ENCODE data around the gene TMEM86A.

The TMEM86A gene

DNA sequence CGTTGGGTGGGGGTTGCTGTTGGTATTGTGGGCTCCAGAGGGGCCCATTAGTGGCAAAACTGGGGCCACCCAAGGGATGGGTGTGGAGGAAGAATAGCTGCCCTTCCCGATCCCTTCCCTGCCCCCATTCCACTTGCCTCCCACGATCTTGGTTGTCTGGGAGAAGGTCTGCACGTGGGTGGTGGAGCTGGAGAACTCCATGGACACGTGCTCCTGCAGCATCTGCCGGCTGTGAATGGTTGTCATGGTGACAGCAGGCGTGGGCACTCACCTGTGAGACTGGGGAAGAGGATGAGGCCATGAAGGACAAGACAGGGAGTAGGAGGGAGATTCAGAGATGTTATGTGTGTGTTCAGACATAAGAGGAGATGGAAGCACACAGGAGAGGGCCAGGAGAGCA lies 25.4 kb downstream of the TMEM86A start:
- no peak for DNase-seq (ENCODE audit: low read depth in 3 of 3)

DNA sequence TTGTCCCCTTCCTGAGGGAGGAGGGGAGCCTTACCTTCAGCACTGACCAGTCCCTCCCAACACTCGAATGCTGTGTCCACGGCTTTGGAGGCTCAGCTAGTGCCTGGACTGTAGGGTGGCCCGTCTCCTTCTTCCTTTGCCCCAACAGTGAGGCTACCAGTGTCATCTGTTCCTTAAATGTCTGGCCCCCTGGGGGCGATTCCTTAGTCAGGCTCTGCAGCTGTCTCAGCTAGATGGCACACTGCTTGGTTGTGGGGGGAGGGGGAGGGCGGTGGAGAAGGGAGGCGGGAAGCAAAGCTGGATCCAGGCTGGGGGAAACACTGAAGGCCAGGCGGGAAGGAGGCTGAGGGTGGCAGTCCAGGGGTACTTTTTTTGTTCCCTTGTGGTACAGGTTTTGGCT lies 27.5 kb downstream of the TMEM86A start, which contains the start of gene IGSF22:
TSS of gene IGSF22 (minus strand) at position 149 of the 400 bp plus-strand sequence. CDS start 1,952 bp downstream, outside the sequence.
- no peak for DNase-seq (ENCODE audit: low read depth in 3 of 3)

DNA sequence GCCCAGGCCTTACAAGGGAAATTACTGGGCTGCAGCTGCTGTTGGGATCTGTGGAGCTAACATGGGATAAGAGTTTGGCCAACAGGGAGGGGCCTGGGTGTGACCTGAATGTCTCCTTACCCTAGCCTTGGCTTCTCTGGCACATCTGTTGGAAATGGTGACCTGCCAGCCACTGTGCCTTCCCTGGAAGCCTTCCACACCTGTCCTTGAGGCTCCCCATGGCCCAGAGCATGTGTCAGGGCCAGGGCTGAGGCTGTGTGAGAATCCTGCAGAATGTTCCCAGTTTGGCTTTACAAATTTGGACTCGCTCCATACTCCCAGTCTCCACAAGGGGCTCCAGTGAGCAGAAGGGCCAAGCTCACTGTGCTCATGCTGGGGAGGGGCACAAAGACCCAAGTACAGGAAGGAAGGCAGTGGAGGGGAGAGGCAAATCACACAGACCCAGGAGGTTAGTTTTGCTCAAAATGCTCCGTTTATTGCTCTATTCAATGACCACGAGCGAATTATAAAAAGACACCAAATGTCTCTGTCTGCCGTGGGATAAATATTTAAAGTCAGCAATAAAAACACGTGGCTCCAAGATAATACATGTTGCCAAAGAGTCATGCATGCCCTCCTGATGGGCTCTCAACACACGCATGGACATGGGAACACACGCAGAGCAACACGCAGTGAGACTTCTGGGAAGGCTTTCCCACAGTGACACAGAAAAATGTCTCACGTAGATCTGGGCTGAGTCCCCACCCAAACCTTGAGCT lies 29.1 kb downstream of the TMEM86A start:
- DNase-seq (ENCODE audit: low read depth in 3 of 3): peak in 2 of 3 experiments; percentile 21 to 24

DNA sequence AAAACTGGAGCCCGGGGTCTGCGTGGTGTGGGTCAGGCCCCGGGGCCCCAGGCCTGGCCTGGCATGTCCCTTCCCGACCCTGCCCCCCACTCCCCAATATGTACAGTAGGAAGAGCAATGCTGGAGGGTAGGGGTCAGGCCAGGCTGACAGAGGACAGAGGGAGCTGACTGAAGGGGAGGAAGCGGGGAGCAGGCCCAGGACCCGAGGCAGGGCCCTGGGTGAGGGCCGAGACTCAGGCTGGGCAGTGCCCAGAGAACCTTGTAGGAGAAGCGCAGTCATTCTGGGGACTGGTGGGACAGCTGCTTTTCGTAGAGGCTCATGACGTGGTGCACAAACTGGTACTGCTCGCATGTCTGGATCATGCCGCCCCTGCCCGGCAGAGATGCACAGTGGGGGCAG lies 30.1 kb downstream of the TMEM86A start:
- no peak for DNase-seq (ENCODE audit: low read depth in 3 of 3)

DNA sequence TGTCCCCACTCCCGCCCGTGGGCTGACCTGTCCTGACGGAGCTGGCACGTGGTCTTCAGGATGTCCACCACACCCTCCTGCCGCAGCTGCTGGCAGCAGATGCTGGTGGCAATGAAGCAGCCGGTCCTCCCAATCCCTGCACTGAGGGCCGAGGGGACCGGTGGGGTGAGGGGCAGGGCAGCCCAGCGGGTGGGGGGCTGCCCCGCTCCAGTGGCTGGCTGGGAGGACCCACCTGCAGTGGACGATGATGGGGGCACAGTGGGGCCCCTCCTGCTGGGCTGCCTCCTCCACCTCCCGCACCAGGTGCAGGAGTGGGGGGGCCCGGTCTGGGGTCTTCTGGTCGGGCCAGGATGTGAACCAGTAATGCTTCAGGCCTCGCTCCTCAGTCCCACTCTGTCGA lies 30.8 kb downstream of the TMEM86A start:
- no peak for DNase-seq (ENCODE audit: low read depth in 3 of 3)

DNA sequence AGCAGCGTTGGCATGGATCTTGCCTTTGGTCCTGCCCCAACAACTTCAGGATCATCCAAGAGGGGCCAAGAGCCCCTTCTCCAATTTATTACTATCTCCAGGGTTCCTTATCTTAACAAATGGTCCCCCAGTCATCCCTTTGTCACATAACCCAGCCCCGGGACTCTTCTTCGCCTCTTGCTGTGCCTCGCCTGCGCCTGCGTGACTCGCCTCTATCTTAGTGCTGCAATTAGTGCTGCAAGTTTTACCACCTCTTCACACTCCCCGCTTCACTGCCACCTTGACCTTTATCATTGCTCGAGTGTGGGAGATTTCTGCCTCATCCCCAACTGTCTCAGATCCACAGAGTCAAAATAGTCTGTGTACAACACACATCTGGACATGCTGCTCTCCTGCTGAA lies 31.4 kb downstream of the TMEM86A start:
- no peak for DNase-seq (ENCODE audit: low read depth in 3 of 3)

DNA sequence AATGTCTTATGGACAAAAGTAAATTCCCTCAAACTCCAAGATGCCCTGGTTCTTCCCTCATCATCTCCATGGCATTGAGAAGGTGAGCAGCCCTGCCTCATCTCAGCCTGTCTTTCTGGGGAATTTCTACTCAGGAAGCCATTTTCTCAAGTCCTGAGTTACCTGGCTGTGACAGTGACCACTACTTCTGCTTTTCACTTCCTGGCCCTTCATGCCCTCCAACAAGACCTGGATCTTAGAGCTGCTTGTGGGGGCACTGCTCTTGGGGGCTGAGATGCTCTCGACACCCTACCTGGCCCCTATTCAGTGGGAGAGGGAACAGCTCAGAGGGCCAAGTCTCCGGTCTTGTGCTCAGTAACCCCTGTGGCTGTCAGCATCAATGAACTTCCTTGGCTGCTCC lies 32.9 kb downstream of the TMEM86A start:
- no peak for DNase-seq (ENCODE audit: low read depth in 3 of 3)

DNA sequence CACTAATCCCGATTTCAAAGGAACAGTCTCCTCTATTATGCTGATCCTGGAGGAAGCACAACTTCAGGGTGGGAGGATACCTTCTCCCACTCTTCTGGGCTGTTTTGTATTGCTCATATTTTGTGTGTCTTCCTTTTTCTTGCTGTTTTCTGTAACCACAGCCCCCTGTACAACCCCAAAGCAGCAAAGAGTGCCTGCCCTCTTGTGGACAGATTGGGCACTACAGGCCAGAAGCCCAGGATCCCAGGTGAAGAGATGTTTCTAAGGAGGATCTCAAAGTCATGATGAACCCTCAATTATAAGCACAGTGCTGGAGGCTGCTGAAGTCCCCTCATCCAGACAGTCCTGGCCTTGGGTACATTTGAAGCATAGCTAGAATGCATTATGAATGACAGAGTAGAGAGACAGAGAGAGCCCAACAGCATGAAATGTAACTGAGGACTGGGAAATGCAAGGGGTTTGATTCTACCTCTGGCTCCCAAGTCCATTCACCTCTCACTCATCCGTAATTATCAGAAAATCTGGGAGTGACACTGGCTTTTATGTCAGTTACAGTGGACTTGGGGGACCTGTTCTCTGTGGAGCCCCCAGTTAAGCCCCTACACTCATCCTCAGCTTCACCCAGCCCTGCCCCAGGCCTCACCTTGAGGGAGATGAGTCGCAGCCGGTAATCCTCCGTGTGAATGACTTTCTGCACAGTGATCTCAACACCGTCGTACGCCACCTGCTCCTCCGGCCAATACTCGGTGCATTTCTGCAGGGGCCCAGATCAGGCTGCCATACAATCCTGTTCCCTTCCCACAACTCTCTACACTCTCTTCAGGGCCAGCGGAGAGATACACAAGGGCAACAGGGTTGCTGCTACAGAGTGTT lies 33.6 kb downstream of the TMEM86A start:
- peak; percentile 50 to 62 (median 50) for DNase-seq (ENCODE audit: low read depth in 3 of 3)

DNA sequence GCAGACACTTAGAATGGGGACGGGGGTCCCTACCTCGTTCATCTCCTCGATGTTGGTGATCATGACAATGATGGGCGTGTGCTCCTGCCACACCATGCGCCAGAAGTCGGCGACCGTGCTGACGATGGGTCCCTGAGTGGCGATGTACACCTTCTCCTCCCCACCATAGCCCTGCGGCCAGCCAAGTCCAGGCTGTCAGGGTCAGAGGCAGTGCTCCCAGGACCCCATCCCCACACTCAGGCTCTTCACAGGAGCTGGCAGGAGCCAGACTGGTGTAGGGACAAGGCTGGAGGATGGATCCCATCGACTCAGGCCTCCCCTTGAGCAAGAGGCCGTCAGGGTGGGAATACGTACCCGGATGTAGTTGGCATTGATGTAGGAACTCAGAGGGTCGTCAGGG lies 34.6 kb downstream of the TMEM86A start:
- DNase-seq (ENCODE audit: low read depth in 3 of 3): no peak

DNA sequence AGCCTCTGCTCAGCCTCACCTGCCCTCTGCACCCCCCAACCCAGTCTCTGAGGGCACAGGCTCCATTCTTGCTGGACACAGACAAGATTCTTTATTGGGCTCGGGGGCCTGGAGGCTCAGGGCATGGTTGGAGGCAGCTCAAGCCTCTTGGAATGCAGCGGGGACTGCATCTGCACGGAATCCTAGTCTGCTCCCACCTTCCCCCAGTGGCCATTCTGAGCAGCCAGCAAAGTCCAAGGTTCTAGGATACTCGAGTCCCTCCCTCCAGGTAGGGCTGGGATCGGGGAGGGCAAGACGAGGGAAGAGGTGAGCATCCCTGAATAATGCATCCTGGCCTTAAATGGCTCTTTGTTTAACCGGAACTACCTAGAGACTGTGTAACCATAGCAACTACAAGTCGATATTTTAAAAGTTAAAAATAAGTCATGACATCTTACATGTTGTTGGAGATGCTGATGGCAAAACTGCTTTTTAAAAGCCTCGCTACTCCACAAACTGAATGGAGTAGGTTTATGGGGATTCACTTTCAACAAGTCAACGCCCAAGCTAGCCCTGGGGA lies 38.1 kb downstream of the TMEM86A start:
- no peak for DNase-seq (ENCODE audit: low read depth in 3 of 3)

DNA sequence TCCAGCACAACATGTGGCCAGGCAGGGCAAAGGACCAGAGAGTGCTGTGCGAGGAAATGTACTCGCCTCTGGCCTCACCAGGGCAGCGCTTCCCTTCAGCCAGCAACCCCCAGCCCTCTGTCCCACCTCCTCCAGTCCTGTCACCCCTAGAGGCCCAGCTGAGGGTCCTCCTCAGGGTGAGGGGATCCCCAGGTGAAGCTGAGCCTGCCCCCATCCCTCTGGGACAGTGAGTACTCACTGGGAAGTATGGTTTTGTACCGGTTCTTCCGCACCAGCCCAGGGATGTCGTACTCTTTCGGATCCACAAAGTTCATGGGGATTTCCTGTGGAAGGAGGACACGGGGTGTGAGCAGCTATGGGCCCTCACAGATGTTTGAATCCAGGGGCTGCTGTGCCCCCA lies 39.1 kb downstream of the TMEM86A start:
- no peak for DNase-seq (ENCODE audit: low read depth in 3 of 3)

DNA sequence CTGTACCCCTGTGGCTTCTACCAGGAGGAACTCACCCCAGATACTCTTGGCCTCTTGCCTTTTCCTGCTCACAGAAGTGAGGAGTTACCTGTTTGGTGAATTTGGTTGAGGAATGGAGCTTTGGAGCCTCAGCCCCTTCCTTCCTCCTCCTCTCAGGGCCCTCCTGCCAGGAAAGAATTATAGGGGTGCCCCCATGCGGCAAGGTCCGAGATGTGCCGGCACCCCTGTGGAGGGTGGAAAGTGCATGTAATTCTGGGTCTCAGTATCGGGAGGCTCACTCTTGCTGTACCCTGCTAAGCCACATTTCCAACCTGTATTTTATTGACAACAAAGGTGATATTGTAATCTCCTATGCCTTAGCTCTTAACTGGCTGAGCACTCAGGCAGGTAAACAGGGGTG lies 41.1 kb downstream of the TMEM86A start:
- DNase-seq (ENCODE audit: low read depth in 3 of 3): no peak

DNA sequence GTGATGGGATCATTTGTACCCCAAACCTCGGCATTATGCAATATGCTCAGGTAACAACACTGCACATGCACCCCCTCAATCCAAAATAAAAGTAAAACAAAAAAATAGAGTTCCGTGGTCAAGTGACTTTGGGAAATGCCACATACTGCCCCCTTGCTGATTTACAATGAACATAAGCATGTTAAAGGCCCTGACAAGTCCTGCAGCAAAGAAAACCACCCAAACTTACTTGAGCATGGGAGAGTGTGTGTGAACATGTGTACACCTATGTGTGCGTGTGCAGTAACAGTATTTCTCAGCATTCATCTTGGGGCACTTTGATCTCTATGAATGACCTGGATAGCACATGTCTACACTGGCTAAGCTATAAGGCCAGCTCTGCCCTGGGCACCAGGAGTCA lies 43.2 kb downstream of the TMEM86A start:
- DNase-seq (ENCODE audit: low read depth in 3 of 3): no peak

DNA sequence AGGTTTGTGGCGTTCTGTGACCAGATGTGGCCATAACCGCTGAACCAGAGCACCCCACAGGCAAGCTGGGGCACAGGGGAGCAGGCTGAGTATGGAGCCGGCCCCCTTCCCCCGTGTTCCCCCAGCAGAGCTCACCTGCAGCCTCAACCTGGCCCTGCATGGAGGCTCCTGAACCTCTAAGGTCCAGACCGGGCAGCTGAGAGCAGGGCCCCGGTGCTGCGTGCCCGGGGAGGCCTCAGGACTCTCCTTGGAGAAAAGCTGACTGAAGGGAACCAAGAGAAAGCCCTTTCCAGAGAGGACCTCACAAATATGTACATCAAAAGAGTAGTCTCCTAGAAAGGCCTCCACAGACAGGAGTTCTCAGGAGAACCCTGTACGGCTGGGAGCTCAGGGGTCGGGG lies 44.8 kb downstream of the TMEM86A start:
- DNase-seq (ENCODE audit: low read depth in 3 of 3): no peak

DNA sequence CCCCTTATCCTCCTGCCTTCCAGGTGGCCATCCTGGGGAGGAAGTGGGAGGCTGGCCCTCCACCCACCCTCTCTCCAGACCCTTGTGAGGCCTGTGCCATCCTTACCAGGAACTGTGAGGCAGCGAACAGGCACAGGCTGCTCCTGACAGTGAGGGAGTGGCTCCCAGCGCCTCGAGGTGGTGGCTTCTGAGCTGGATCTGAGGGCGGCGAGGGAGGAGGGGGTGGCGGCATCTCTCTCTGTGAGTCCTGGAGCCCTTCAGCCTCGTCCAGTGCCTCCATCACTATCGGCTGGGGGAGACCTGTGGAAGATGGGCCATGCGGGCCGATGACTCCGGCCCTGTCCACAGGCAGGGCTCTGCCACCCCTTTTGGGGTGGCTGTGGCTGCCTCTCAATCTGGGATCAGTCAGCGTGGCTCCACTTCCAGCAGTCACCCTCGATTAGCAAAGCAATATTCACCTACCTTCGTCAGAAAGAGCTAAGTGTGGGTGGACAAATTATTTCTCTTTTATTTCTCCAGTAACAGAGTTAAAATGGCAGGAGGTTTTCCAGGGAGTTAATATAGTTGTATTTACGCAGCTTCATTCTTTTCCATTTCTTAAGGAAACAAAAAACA lies 45.4 kb downstream of the TMEM86A start:
- DNase-seq (ENCODE audit: low read depth in 3 of 3): no peak

DNA sequence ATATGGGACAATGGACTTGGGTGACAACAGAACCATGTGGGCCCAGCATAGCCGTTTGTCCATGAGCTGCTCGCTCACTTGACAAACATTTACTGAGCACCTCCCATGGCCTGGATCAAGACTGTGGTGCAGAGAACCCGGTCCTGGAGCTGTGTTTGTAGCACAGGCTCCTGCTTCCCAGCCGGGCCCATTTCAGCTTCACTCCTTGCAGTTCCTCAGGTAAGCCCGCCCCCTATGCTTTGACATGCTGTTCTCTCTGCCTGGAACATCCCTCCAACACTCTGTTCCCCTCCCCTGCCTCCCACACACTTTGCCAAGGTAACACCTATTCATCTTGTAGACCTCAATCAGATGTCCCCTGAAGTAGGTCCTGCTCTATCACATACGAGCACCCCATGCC lies 46.7 kb downstream of the TMEM86A start:
- DNase-seq (ENCODE audit: low read depth in 3 of 3): no peak

DNA sequence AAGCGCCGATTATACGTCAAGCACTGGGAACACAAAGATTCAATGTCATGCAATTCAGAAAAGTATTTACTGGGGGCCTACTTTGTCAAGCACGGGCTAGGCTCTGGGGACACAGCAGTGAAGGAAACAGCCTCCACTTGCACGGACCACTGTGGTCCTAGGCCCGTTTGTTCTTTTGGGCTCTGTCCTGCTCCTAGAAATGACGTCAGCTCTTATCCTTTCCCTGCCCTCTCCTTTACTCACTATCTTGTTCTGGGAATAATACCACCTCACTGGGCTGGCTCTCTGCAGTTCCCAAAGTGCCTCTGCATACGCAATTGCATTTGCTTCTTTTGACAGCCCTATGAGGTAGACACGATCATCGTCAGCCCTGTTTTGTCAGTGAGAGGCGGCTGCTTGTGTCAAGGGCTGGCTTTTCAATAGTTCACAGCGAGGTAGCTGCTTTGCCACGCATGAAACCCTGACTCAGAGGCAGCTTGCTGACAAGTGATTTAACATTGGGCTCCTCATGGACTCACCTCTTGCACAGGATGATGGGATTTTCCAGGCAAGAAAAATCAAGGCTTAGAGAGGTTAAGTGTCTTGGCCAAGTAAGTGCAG lies 50.3 kb downstream of the TMEM86A start:
- DNase-seq (ENCODE audit: low read depth in 3 of 3): no peak

DNA sequence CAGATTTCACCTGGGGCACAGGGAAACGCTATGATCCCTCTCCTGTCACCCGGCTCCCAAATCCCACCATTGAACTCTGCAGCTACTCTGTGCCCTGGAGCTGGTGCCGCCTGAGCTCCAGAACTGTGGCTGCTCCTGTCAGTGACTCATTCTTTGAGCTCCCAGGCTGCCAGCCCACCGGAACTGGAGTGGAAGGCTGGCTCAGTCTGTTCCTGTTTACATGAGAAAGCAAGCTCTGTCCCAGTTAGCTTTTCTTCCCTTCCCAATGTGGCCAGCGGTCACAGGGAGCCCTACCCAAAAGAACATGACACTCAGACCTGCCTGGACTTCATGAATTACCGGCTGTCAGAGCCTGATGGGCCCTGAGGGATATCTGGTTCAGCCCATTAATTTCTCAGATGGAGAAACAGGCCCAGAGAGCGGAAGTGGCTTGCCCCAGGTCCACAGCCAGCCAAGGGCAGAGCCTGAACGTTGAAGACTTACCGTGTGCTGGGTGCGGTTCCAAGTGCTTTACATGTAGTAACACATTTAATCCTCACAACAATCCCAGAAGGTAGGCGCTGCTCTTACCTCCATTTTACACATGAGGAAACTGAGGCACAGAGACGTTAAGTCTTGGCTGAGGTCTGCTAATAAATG lies 51.2 kb downstream of the TMEM86A start:
- no peak for DNase-seq (ENCODE audit: low read depth in 3 of 3)

DNA sequence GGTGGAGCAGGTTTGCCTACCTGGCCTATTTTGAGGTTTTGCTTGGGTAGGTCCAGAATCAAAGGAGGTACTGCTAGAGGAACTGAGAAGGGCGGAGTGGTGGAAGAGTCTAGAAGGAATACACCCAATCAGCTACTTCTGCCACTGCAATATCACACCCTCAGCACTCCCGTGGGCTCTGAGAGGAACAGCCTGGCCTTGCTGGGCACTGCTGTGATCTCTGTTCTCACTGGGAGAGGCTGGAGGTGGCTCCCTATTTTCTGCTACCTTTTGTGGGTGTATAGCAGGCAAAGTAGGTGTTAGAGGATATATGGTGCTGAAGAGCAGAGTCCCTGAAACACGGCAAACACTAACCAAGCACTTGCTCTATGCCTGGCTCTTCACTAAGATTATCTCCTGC lies 52.4 kb downstream of the TMEM86A start:
- DNase-seq (ENCODE audit: low read depth in 3 of 3): no peak

DNA sequence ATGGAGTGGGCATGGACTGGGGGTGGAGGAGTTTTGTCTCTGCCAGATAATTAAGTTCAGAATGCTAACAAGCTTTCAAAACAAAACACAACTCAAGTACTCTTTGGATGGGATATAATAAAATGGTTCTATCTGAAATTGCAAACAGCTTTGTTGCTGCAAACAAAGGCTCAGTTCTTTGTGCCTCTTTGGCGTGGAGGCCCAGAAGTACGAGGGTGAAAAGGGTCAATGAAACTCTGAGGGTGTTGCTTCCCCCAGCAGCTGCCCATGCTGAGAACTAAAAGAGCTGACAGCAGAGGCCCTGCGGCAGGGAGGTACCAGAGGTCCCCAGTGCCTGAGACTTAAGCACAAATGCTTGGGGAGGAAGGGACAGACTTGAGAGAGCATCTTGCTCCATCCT lies 53.9 kb downstream of the TMEM86A start:
- no peak for DNase-seq (ENCODE audit: low read depth in 3 of 3)

DNA sequence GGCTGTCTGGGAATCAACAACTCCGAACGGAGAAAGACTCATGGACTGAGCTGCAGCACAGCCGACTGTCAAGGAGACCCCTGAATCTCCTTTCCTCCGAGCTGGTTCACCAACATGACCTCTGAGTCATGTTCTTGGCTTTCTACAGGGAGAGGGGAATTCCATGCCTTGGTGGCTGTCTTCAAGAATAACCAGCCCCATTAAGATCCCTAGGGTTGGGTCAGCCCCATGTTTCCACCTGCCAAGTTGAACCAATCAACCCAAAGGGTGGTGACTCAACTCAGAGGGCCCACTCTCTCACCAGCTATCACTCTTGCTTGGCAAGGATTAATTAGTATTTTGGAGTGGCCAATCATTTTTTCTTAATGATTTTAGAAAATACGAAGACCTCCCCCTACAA lies 55.7 kb downstream of the TMEM86A start:
- no peak for DNase-seq (ENCODE audit: low read depth in 3 of 3)
